ENCODE results near the gene FHL3. TPM values are rescaled to one million over a fixed set of nuclear protein-coding genes. Genes with fewer than 3 reads are reported as not detected.

The FHL3 gene
- total RNA-seq, 2 experiments from 2014 or later, result 26.5 to 27.7 TPM

GRCh38 chr1:38009088-38009840 lies 4.0 kb upstream of the FHL3 start:
- H3K9me3 Mint-ChIP-seq, result no peaks in the 10 kb centered on the region
- H3K27ac Mint-ChIP-seq, result peak overlapping the region; percentile 99
- peak overlapping the region; percentile 44 for H3K4me3 Mint-ChIP-seq
- peaks cover 18% of the 10 kb centered on the region for H3K36me3 Mint-ChIP-seq
- H3K27me3 Mint-ChIP-seq, result no peaks in the 10 kb centered on the region
- H3K4me1 Mint-ChIP-seq, result peaks cover 42% of the 10 kb centered on the region
- DNase-seq, result peak; percentile 68

GRCh38 chr1:38006008-38006828 lies 904 bp upstream of the FHL3 start:
- H3K4me1 Mint-ChIP-seq, result peaks cover 40% of the 10 kb centered on the region
- no peaks in the 10 kb centered on the region for H3K9me3 Mint-ChIP-seq
- peaks cover 14% of the 10 kb centered on the region for H3K36me3 Mint-ChIP-seq
- H3K27me3 Mint-ChIP-seq, result no peaks in the 10 kb centered on the region
- DNase-seq, result no peak
- peak overlapping the region; percentile 56 for H3K27ac Mint-ChIP-seq
- H3K4me3 Mint-ChIP-seq, result peak overlapping the region; percentile 68

- H3K4me3 Mint-ChIP-seq, result peak overlapping the region; percentile 90
- no peak for DNase-seq
- peak overlapping the region; percentile 87 for H3K27ac Mint-ChIP-seq
- peaks cover 42% of the 10 kb centered on the region for H3K4me1 Mint-ChIP-seq
- peaks cover 17% of the 10 kb centered on the region for H3K36me3 Mint-ChIP-seq
- no peaks in the 10 kb centered on the region for H3K27me3 Mint-ChIP-seq
- H3K9me3 Mint-ChIP-seq, result no peaks in the 10 kb centered on the region
Observed at GRCh38 chr1:38004284-38005108, 818 bp downstream of the FHL3 start.

GRCh38 chr1:38003261-38004250 lies 1.8 kb downstream of the FHL3 start:
- H3K4me1 Mint-ChIP-seq, result peaks cover 37% of the 10 kb centered on the region

GRCh38 chr1:38000529-38001455 lies 4.5 kb downstream of the FHL3 start:
- DNase-seq, result no peak
- Mint-ChIP-seq H3K9me3 (no peaks in the 10 kb centered on the region), H3K4me1 (peaks cover 42% of the 10 kb centered on the region)

More at GRCh38 chr1:38003261-38004250, 1.8 kb downstream of the FHL3 start:
- H3K36me3 Mint-ChIP-seq, result peaks cover 20% of the 10 kb centered on the region
- no peaks in the 10 kb centered on the region for H3K9me3 Mint-ChIP-seq
- peak overlapping the region; percentile 87 for H3K27ac Mint-ChIP-seq
- DNase-seq, result no peak
- H3K4me3 Mint-ChIP-seq, result peak overlapping the region; percentile 90
- H3K27me3 Mint-ChIP-seq, result no peaks in the 10 kb centered on the region

GRCh38 chr1:38000233-38000528 lies 5.1 kb downstream of the FHL3 start:
- Mint-ChIP-seq H3K27ac (peak overlapping the region; percentile 69), H3K4me3 (peak overlapping the region; percentile 25), H3K4me1 (peaks cover 44% of the 10 kb centered on the region), H3K36me3 (peaks cover 28% of the 10 kb centered on the region), H3K27me3 (no peaks in the 10 kb centered on the region), H3K9me3 (no peaks in the 10 kb centered on the region)
- DNase-seq, result no peak

More at GRCh38 chr1:38000529-38001455, 4.5 kb downstream of the FHL3 start:
- Mint-ChIP-seq H3K4me3 (peak overlapping the region; percentile 25), H3K27ac (peak overlapping the region; percentile 69), H3K27me3 (no peaks in the 10 kb centered on the region), H3K36me3 (peaks cover 25% of the 10 kb centered on the region)

- H3K4me1 Mint-ChIP-seq, result peaks cover 50% of the 10 kb centered on the region
- peak overlapping the region; percentile 90 for H3K27ac Mint-ChIP-seq
- no peak for DNase-seq
- peak overlapping the region; percentile 63 for H3K4me3 Mint-ChIP-seq
- peaks cover 32% of the 10 kb centered on the region for H3K36me3 Mint-ChIP-seq
- H3K27me3 Mint-ChIP-seq, result no peaks in the 10 kb centered on the region
- no peaks in the 10 kb centered on the region for H3K9me3 Mint-ChIP-seq
Observed at GRCh38 chr1:37999430-38000232, 5.7 kb downstream of the FHL3 start.

- peaks cover 29% of the 10 kb centered on the region for H3K36me3 Mint-ChIP-seq
- no peaks in the 10 kb centered on the region for H3K9me3 Mint-ChIP-seq
- peak overlapping the region; percentile 63 for H3K4me3 Mint-ChIP-seq
- peak overlapping the region; percentile 90 for H3K27ac Mint-ChIP-seq
- DNase-seq, result no peak
- no peaks in the 10 kb centered on the region for H3K27me3 Mint-ChIP-seq
- H3K4me1 Mint-ChIP-seq, result peaks cover 48% of the 10 kb centered on the region
Observed at GRCh38 chr1:37998913-37999429, 6.3 kb downstream of the FHL3 start.

- Mint-ChIP-seq H3K27ac (no peak overlapping the region), H3K27me3 (no peaks in the 10 kb centered on the region), H3K4me1 (peaks cover 42% of the 10 kb centered on the region), H3K36me3 (peaks cover 23% of the 10 kb centered on the region), H3K4me3 (no peak overlapping the region), H3K9me3 (no peaks in the 10 kb centered on the region)
- no peak for DNase-seq
Observed at GRCh38 chr1:37998089-37998808, 7.1 kb downstream of the FHL3 start.

- Mint-ChIP-seq H3K4me3 (no peak overlapping the region), H3K9me3 (no peaks in the 10 kb centered on the region), H3K27me3 (no peaks in the 10 kb centered on the region), H3K36me3 (peaks cover 20% of the 10 kb centered on the region), H3K4me1 (peaks cover 41% of the 10 kb centered on the region), H3K27ac (no peak overlapping the region)
- no peak for DNase-seq
Observed at GRCh38 chr1:37997256-37998088, 7.8 kb downstream of the FHL3 start.

GRCh38 chr1:37995751-37996345 lies 9.5 kb downstream of the FHL3 start:
- Mint-ChIP-seq H3K27me3 (no peaks in the 10 kb centered on the region), H3K27ac (peak overlapping the region; percentile 84), H3K9me3 (no peaks in the 10 kb centered on the region), H3K36me3 (peaks cover 20% of the 10 kb centered on the region), H3K4me3 (peak overlapping the region; percentile 72), H3K4me1 (peaks cover 35% of the 10 kb centered on the region)
- DNase-seq, result peak; percentile 57

Data from activated naive CD8-positive, alpha-beta T cell treated with anti-CD3 and anti-CD28 coated beads for 36 hours (primary cell).